OCI-LY7 (cell line): Measurements from ENCODE around the gene PSMA7. TPM values are rescaled to one million over a fixed set of nuclear protein-coding genes. Genes with fewer than 3 reads are reported as not detected.
"Not testable (repeated sequence)": the region's sequence is repeated elsewhere in the genome, so short reads cannot be mapped to it uniquely, and the experiment has no call there.

Experiments
- BruUV-seq: library from RNA; stranded (reverse); fragments of 400-500 nt; replicated peaks from 2 replicates; lab custom pipeline; 2021; lab: Mats Ljungman, UMichigan
- CTCF ChIA-PET: fragments of 300-600 bp; sonication (Branson Sonifier 250); formaldehyde crosslinking; loops from one replicate; lab custom pipeline; 2022; ENCODE audit warnings: antibody characterized with exemption; ENCODE audit not compliant: unreplicated experiment; lab: Charles Lee
- POLR2A ChIA-PET: fragments of 300-600 bp; sonication (Branson Sonifier 250); formaldehyde crosslinking; loops from one replicate; lab custom pipeline; 2022; ENCODE audit warnings: antibody characterized with exemption; lab: Charles Lee
- DNase-seq: peaks from one replicate; pipeline ENCODE4 v3.0.0-alpha.2; 2015; ENCODE audit warnings: low spot score
- H2AFZ ChIP-seq: fragments of 200-600 bp; sonication (generic), shearing (Covaris generic); 2 replicates; pipeline ENCODE4 v1.6.1; 2014; ENCODE audit warnings: mild to moderate bottlenecking, antibody characterized with exemption, low read length, moderate library complexity
- H3K27ac ChIP-seq: fragments of 200-600 bp; sonication (generic); 2 replicates; pipeline ENCODE4 v1.5.1; 2014; ENCODE audit warnings: mixed run types, low read depth, mild to moderate bottlenecking, moderate library complexity, low read length, inconsistent platforms; ENCODE audit not compliant: poor library complexity, severe bottlenecking
- H3K36me3 ChIP-seq: fragments of 200-600 bp; sonication (generic); 2 replicates; pipeline ENCODE4 v1.6.1; 2014; ENCODE audit warnings: mild to moderate bottlenecking, antibody characterized with exemption, low read length, moderate library complexity, mixed read lengths; ENCODE audit not compliant: insufficient read depth
- H3K4me1 ChIP-seq: fragments of 200-600 bp; sonication (generic); 2 replicates; pipeline ENCODE4 v1.5.1; 2014; ENCODE audit warnings: mild to moderate bottlenecking, low read length; ENCODE audit not compliant: insufficient read depth, poor library complexity, severe bottlenecking
- H3K4me2 ChIP-seq: fragments of 200-600 bp; sonication (generic); 2 replicates; pipeline ENCODE4 v1.6.1; 2014; ENCODE audit warnings: mild to moderate bottlenecking, low read length
- H3K4me3 ChIP-seq: fragments of 200-600 bp; sonication (generic); 2 replicates; pipeline ENCODE4 v1.5.1; 2014; ENCODE audit warnings: mild to moderate bottlenecking, low read depth, low read length; ENCODE audit not compliant: poor library complexity, severe bottlenecking
- H3K79me2 ChIP-seq: fragments of 200-600 bp; sonication (generic); 2 replicates; pipeline ENCODE4 v1.6.1; 2016; ENCODE audit warnings: low read depth, mild to moderate bottlenecking, low read length, moderate library complexity, mixed read lengths; ENCODE audit not compliant: insufficient read depth
- H3K9me2 ChIP-seq: fragments of 200-600 bp; sonication (generic); 2 replicates; pipeline ENCODE4 v1.6.1; 2016; ENCODE audit warnings: mild to moderate bottlenecking, low read length, mixed read lengths; ENCODE audit not compliant: insufficient read depth
- H3K9me3 ChIP-seq: fragments of 200-600 bp; sonication (generic); 2 replicates; pipeline ENCODE4 v1.6.1; 2014; ENCODE audit warnings: mild to moderate bottlenecking, mixed run types, low read length, mixed read lengths
- H4K20me1 ChIP-seq: fragments of 200-600 bp; sonication (generic); 2 replicates; pipeline ENCODE4 v1.6.1; 2014; ENCODE audit warnings: mild to moderate bottlenecking, antibody characterized with exemption, low read length, moderate library complexity, mixed read lengths; ENCODE audit not compliant: insufficient read depth
- EZH2phosphoT487 ChIP-seq: fragments of 200-600 bp; sonication (generic); IDR thresholded peaks from 2 replicates; pipeline ENCODE4 v1.6.1; 2018; ENCODE audit warnings: low read depth, borderline replicate concordance, mild to moderate bottlenecking, mixed run types, antibody characterized with exemption, low read length, moderate library complexity, mixed read lengths
- intact Hi-C: fragments of 100-400 bp; cut with micrococcal nuclease; formaldehyde crosslinking; loops from one replicate; pipeline ENCODE4 v1.10.0; 2022; ENCODE audit not compliant: unreplicated experiment
- total RNA-seq, 2 experiments: library from RNA; depleted of rRNA in 1 of 2; stranded (reverse); fragments of >200 nt in 1 of 2; shearing (Covaris generic) in 1 of 2; gene quantifications; 2 replicates each; pipeline ENCODE4 v1.2.3, GENCODE V29; 2014 to 2022
- TF ChIP-seq, protein P1 (sequence below): fragments of 200-600 bp; sonication (generic); conservative IDR thresholded peaks from 2 replicates; pipeline ENCODE4 v1.5.1; 2014; ENCODE audit warnings: mild to moderate bottlenecking, antibody characterized with exemption, low read length, moderate library complexity, mixed read lengths

PSMA7 gene
- total RNA-seq, 2 experiments from 2014 or later, result 247 to 266 TPM

DNA sequence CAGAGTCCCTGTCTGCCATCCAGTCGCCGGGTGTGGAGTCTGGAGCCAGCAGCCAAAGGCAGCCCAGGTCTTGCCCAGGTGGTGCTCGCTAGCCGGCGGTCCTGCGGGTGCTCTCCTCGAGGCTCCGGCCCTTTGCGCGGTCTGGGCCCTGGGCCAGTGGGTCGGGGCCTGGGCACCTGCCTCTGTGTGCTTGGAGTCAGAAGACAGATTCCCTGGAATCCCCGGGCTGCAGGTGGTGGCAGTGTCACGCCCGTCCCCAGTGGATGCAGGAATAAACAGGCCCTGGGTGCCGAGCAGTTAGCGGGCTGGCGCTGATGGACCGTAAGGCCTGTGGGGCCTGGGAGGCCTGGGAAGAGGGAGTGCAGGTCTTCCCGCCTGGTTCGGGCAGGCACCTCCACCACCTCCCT, 5.7 kb upstream of the PSMA7 start:
- peaks cover 9% of the 10 kb centered on the region for H3K4me1 ChIP-seq
- H3K36me3 ChIP-seq, result peaks cover 22% of the 10 kb centered on the region
- no peak overlapping the region for H3K4me3 ChIP-seq
- no peak overlapping the region for H2AFZ ChIP-seq
- no peaks in the 10 kb centered on the region for H3K9me2 ChIP-seq
- H3K27ac ChIP-seq, result no peak overlapping the region
- H4K20me1 ChIP-seq, result peaks cover 6% of the 10 kb centered on the region; the same call in 1 of the 2 replicates
- H3K9me3 ChIP-seq, result no peaks in the 10 kb centered on the region
- ChIA-PET CTCF (no interaction called here), POLR2A (no interaction called here)
- no peak overlapping the region for H3K4me2 ChIP-seq
- intact Hi-C loops, result no loop called here
- no peak for TF ChIP-seq EZH2phosphoT487
- TF ChIP-seq, protein P1, sequence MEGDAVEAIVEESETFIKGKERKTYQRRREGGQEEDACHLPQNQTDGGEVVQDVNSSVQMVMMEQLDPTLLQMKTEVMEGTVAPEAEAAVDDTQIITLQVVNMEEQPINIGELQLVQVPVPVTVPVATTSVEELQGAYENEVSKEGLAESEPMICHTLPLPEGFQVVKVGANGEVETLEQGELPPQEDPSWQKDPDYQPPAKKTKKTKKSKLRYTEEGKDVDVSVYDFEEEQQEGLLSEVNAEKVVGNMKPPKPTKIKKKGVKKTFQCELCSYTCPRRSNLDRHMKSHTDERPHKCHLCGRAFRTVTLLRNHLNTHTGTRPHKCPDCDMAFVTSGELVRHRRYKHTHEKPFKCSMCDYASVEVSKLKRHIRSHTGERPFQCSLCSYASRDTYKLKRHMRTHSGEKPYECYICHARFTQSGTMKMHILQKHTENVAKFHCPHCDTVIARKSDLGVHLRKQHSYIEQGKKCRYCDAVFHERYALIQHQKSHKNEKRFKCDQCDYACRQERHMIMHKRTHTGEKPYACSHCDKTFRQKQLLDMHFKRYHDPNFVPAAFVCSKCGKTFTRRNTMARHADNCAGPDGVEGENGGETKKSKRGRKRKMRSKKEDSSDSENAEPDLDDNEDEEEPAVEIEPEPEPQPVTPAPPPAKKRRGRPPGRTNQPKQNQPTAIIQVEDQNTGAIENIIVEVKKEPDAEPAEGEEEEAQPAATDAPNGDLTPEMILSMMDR, result no peak
- H3K79me2 ChIP-seq, result peaks cover 16% of the 10 kb centered on the region; the same call in 1 of the 2 replicates
- DNase-seq, result no peak
- no TSS peak for BruUV-seq

DNA sequence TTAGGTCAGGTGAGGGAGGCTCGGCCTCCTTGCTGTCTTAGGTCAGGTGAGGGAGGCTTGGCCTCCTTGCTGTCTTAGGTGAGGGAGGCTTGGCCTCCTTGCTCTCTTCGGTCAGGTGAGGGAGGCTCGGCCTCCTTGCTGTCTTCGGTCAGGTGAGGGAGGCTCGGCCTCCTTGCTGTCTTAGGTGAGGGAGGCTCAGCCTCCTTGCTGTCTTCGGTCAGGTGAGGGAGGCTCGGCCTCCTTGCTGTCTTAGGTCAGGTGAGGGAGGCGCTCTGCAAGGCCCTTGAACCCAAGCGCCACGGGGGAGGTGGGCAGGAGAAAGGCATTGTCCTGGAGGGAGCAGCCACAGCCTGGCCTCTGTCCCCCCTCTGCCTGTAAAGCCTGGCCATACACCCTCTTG, 5.2 kb upstream of the PSMA7 start:
- Histone ChIP-seq H3K79me2 (peaks cover 16% of the 10 kb centered on the region; the same call in 1 of the 2 replicates), H3K36me3 (peaks cover 17% of the 10 kb centered on the region)
- H3K27ac ChIP-seq, DNase-seq, H3K4me2 ChIP-seq, H4K20me1 ChIP-seq, H3K4me1 ChIP-seq, H3K4me3 ChIP-seq, intact Hi-C loops, H3K9me2 ChIP-seq, BruUV-seq, H2AFZ ChIP-seq, H3K9me3 ChIP-seq, POLR2A ChIA-PET, CTCF ChIA-PET: not testable (repeated sequence)

DNA sequence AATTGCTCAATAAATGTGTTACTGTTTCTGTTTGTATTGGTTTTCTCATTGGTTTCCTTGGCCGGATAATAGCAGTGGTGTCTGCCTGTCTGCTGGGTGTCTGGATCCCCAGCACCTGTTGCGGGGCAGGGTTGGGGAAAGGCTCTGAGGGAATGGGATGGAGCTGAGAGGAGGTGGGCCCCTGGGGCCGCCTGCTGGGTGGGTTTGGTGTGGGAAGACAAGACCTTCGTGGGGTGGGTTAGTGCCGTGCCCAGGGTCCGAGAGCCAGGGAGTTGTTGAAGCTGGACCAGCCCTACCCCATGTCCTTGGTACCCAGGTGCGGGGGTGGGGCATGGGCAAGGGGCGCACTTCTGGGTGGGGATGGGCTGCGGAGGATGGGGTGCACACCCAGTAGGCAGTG, 4.3 kb upstream of the PSMA7 start:
- intact Hi-C loops, result no loop called here
- no peak overlapping the region for H2AFZ ChIP-seq
- peaks cover 6% of the 10 kb centered on the region; the same call in 1 of the 2 replicates for H4K20me1 ChIP-seq
- H3K4me1 ChIP-seq, result peaks cover 9% of the 10 kb centered on the region
- peaks cover 8% of the 10 kb centered on the region for H3K36me3 ChIP-seq
- BruUV-seq, result no TSS peak
- H3K4me2 ChIP-seq, result no peak overlapping the region
- ChIA-PET CTCF (no interaction called here), POLR2A (no interaction called here)
- H3K9me2 ChIP-seq, result no peaks in the 10 kb centered on the region
- TF ChIP-seq EZH2phosphoT487, result no peak
- TF ChIP-seq, protein P1, result no peak
- peaks cover 20% of the 10 kb centered on the region for H3K79me2 ChIP-seq
- no peak overlapping the region for H3K4me3 ChIP-seq
- H3K9me3 ChIP-seq, result no peaks in the 10 kb centered on the region
- no peak for DNase-seq
- no peak overlapping the region for H3K27ac ChIP-seq
